HG03457 (cell line): ENCODE results near the gene LRRC3B.

Experiments used
- ATAC-seq: cut with Tn5 transposase; IDR thresholded peaks from one replicate; pipeline ENCODE4 v1.9.1; 2021; ENCODE audit warnings: moderate number of reproducible peaks; ENCODE audit not compliant: unreplicated experiment

The LRRC3B gene

GRCh38 chr3:26704736-26705135, 82.2 kb downstream of the LRRC3B start:
- ATAC-seq, result no peak

- ATAC-seq, result no peak
Measured at GRCh38 chr3:26708501-26708900, 85.9 kb downstream of the LRRC3B start.

- no peak for ATAC-seq
Measured at GRCh38 chr3:26712211-26713026, 89.8 kb downstream of the LRRC3B start.

- no peak for ATAC-seq
Measured at GRCh38 chr3:26713091-26713490, 90.5 kb downstream of the LRRC3B start.

- ATAC-seq, result no peak
Measured at GRCh38 chr3:26714485-26714884, 91.9 kb downstream of the LRRC3B start.

GRCh38 chr3:26715431-26715830, 92.9 kb downstream of the LRRC3B start:
- ATAC-seq, result no peak

GRCh38 chr3:26718315-26718714, 95.7 kb downstream of the LRRC3B start:
- ATAC-seq, result no peak

GRCh38 chr3:26719134-26719533, 96.6 kb downstream of the LRRC3B start:
- no peak for ATAC-seq

- no peak for ATAC-seq
Measured at GRCh38 chr3:26721047-26721446, 98.5 kb downstream of the LRRC3B start.

GRCh38 chr3:26731843-26732242, 109.3 kb downstream of the LRRC3B start:
- ATAC-seq, result no peak

- no peak for ATAC-seq
Measured at GRCh38 chr3:26750263-26750662, 127.7 kb downstream of the LRRC3B start.

GRCh38 chr3:26752466-26752865, 129.9 kb downstream of the LRRC3B start:
- no peak for ATAC-seq

- no peak for ATAC-seq
Measured at GRCh38 chr3:26753095-26753494, 130.5 kb downstream of the LRRC3B start.

- no peak for ATAC-seq
Measured at GRCh38 chr3:26757978-26758377, 135.4 kb downstream of the LRRC3B start.
